ELR (cell line): ENCODE data around the gene ADAM12.

Source experiments
- DNase-seq: peaks from one replicate; pipeline ENCODE4 v3.0.0-alpha.2; 2015; ENCODE audit warnings: low read depth

ADAM12 gene

DNA sequence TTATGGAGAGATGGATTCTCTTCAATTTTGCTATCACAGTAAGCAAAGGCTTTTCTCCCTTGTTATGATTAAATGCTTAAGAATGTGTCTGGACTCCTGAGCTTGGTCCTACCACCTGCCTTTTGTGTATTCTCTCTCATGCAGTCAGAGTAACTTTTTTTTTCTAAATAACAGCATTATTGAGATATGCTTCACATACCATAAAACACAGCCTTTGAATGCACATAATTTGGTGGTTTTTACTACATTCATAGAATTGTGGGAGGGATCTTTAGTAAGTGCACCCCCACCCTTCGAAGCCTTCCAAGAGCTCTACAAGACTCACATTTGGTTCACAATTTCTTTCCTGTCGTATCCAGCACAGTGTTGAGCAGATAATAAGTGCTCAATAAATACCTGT is 175.5 kb downstream of the ADAM12 start:
- no peak for DNase-seq

DNA sequence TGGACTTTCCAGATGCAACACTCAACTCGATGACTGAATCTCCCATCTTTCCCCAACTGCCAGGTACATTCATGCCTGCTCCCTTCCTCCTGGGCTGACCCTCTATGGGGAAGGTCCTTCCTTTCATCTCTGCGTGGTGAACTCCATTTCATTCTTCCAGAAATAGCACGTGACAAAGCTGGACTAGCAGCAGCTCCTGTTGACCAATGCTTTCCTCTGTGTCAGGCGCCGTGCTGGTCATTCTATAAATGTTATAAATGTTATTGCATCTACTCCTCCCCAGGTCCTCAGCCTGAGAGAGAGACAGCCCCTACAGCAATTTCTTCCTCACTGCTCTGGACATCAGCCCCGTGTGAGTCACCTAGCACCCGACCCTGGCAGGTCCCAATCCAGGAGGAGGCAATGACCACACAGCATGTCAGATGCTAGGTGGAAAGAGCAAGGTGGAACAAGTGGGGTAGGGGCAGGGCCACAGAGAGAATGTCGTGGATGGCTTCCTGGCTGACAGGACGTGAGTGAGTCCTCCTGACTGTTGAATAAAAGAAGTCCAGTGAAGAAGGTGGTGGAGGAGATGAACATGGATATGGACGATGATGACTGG is 178.1 kb downstream of the ADAM12 start:
- DNase-seq: no peak

DNA sequence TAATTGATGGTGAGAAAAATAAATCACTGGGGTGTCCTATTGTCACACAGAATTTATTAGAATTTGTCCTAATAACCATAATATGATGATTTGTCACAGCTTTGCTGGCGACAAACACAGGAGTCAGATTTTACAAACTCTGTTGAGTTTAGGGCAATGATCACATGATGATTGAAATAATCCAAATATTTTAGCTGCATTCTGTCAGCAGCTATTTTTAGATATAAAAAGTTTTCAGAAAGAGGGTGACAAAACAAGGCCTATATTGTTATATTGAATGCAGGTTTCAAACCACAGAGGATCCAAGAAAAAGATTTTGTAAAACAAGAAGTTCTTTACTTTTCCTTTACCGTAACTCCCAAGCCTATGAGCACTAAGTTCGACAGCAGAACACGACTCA is 178.8 kb downstream of the ADAM12 start:
- DNase-seq: no peak

DNA sequence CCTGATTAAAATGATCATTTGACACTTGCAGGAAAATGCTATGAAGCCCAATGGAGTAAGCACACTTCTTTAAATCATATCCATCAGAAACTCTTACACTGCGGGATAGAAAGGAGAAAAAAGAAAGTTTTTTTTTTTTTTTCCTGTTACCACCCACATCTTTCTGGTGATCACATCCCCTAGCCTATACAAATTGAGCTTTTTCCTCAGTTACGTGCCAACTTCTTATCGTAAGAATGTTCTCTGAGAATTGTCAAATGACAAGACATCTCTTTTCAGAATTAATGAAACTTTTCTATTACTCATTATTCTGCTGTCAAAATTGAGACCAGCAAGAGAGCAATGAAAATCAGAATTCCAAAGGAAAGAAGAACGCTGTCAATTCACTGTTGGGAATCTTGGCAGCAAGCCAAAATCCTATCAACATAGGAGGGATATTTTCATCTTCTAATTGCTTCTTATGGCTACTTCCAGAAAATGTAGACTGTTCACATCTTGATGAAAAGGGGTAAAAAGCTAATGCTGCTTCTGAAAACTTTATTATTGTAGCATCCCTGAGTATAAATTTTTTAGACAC is 179.5 kb downstream of the ADAM12 start:
- no peak for DNase-seq

DNA sequence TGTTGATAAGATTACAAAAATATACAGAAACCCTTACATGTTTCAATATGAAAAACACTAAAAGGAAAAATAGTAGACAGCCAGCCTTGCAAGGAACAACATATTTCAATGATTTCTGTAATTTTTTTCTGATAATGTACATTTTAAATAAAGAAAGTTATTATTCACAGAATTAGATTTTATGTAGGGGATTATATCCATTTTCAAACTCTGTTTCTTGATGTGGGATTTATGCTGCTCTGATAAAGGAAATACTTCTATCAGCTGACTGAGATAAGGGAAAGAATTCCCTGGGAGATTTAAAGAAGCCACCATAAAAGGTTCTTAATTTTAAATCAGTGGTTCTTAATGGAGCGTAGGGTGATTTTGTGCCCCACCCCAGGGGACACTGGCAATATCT is 180.4 kb downstream of the ADAM12 start:
- no peak for DNase-seq

DNA sequence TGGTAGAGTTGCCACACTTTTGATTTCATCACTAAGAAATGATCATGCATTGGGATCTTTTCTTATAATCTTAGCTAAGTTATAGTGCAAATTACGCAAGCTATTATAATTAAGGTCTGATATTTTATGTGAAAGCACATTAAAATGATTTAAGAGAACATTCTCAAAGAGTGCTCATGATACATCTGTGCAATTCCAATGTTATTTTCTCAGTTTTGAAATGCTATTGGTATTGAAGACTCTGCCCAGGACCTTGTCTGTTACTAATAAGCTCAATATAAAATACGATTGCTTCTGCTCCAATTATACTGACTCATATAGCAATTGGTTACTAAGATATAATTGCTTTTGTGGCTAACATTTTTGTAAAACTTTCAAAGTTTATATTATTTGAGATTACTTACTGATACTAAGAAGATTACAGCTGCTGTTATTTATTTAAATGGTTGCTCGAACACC is 180.9 kb downstream of the ADAM12 start:
- no peak for DNase-seq

DNA sequence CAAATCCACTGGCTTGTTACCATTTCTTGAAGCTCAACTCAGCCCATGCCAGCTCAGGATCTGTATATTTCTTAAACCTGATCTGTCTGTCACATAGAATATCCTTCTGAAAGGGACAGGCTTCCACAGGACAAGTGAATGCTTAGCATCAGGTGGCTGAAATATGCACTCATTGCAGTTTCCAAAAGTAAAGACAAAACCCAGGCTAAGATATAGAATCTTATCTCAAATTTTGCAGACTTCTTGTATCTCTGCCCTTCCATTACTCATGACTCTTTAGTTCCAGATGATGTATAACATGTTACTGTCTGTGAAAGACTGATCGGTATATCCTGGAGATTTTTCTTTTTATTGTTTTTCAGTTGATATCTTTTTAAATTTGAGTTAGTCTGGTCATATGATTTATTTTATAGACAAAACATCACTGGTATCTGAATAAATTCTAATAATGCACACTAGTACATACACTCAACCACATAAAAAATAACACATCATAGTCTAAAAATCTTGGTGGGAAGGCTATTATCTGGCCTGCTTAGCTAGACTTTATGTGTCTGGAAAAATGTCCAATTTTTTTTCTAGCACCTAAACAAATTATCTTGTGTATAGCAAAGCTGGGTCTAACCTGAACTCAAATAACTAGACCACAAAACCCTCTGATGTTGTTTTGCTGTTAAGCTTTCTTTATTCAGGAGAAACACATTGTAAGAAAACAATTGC is 182.6 kb downstream of the ADAM12 start:
- no peak for DNase-seq

DNA sequence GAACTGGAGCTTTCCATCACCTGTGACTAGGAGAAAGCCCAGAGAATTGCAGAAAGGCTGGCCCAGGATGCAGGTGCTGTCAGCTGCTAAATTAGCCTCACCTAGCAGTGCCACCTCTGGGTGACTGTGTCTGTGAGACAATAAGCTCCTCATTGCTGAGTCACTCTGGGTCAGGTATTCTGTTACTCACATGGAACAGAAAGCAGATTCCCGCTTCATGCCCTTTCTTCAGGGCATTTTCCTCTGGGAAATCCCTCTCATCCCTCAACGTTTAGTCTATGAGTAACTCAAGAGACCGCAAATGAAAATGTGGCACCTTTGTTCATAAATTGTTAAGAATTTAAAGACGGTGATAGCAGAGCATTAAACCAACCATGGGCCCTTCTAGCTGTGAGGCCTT is 184.0 kb downstream of the ADAM12 start:
- DNase-seq: peak; percentile 43

DNA sequence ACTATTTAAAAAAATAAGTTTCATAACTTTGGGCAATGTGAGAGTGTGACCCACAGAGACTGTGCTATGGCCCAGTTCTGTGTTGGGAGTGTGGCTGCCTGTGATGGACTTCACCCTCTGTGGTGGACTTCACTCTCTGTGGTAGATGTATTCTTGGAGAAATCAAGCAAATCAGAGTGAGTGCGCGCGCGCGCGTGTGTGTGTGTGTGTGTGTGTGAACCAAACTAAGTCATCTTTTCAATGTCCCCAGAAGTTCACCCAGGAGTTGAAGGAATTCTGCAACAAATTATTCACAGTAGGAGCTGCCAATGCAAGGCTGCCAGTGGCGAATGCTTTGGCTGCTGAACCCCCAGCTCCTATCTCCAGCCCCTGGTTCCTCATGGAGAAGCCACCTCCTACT is 184.5 kb downstream of the ADAM12 start:
- DNase-seq: no peak

DNA sequence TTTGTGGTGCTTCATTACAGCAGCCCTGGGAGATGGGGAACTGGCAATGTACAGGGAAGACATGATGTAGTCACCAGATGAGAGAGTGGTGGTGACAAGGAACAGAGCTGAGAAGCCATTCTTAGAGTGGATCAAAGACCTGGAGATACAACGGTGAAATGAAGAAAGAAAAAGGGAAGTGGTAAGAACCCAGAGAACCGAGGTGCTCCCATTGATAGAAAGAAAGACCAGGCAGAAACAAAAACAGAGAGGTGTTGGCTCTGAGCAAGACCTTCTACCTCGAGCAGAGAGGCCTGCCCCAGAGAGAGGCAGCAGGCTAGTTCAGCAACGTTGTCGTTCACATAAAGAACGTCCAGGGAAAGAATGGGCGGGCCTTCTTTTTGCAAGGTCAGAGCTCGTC is 186.7 kb downstream of the ADAM12 start:
- no peak for DNase-seq

DNA sequence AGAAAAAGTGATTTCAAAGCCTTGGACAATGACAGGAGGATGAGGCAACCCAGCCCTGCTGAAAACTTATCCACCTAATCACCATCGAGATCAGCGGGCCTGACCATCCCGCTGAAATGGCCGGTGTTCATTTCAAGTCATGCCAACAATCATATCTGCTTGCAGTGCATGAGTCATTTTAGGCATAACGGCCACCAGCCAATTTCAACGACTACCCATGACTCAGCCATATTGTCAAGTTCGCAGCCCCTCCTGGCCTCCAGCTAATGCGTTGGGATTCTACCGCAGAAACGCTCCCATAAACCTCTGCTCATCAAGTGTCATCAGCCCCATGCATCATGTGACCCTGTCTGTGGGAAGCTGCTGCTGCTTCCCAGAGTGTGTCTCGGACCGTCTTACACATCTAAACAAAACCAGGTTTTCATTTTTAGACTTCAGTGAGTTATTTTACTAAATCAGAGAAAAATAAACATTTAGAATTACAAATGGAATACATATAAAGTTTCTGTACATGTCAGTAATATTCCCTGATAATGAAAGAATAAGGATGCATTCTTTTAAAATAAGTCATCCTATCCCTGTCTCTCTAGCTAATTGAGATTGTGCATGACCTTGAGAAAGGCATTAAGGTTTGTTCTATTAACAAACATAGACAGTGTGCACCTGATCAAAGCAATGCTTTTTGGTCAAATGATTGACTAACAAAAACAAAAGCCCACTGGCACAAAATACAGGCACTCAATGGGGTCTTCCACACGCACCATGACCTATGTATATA is 188.9 kb downstream of the ADAM12 start:
- peak; percentile 99 for DNase-seq

DNA sequence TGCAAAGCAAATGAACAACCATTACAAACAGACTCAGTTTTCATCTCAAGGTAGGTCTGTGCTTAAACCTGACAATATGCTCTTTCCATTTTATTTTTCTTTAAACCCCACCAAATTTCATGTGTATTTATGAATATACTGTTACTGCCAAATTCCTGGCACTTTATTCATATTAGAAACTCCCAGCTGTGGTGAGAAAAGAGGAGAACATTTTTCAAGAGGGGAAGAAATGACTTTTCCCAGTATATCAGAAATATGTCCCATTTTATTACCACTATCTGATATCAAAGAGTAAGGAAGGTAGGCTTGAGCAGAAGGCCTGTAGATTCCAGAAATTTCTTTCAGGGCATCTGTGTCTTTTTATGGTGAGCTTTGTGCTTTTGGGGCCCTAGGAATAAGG is 189.6 kb downstream of the ADAM12 start:
- peak; percentile 8 for DNase-seq

DNA sequence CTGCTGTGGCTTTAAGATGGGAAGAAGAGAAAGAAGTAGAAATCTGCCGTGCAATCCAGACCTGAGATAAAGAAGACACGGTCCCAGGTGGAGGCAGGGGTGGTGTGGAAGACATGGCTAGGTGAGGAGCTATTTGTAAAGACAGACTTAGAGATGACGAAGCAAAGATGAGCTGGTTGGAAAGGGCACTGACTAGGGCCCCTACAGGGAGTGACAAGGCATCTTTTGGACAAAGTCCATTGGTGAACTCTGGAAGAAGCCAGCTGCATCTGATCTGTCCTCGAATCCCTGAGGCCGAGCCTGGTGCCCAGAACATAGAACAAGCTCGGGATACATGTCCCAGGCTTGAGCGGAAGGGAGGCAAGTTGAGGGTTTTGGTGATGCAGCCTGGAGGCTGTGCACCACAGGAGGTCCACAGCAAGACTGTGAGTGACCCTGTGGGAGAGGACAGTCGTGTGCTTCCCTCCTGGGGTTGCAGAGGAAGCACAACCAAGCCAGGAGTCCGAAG is 191.2 kb downstream of the ADAM12 start:
- no peak for DNase-seq

DNA sequence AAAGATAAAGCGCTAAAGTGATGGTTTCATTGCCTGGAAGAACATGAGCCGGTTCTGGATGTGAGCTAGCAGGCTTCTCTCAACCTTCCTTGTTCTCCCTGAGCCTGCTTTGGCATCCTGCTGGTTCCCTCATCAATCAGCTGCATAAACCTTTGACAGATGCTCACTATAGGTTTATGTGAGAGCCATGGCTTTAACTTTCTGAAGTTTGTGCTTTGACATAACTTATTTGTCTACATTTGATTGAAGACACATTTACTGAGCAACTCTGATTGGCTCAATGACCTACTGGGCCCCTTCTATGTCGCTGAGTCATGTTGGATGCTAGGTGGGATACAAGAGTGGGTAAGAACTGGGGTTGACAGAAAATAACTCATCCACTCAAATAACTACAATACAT is 192.0 kb downstream of the ADAM12 start:
- DNase-seq: no peak

DNA sequence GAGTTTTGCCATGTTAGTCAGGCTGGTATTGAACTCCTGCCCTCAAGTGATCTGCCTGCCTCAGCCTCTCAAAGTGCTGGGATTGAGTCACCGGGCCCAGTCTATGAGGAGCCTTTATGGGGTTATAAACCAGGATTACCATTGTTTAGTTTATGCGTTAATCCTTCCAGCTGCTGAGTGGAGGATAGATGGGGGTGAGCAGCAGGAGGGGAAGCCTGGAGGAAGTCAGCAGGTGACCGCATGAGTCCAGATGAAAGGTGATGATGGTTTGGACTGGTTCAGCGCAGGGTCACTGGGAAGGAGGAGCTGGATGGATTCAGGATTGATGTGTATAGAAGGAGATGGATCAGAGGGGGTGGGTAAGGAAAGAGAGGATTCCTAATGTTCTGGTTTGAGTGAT is 197.1 kb downstream of the ADAM12 start:
- peak; percentile 20 for DNase-seq

DNA sequence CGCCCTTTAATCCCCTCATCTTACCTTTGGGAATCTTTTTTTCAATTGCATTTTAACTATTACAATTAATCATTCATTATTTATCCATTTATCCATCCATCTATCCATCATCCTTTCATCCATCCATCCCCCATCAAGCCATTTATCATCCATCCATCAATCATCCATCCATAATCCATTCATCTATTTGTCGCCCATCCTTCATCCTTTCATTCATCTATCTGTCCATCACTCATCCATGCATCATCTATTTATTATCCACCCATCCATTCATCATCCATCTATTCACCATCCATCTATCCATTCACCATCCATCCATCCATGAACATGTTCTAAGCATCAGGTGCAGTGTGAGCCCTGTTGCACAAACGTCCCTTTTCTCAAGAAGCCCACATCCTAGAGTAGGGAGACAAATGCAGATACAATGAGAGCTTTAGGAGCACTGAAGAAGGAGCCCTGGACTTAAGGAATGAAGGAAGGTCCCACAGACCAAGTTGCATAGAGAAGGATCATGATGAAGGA is 199.5 kb downstream of the ADAM12 start:
- DNase-seq: no peak

DNA sequence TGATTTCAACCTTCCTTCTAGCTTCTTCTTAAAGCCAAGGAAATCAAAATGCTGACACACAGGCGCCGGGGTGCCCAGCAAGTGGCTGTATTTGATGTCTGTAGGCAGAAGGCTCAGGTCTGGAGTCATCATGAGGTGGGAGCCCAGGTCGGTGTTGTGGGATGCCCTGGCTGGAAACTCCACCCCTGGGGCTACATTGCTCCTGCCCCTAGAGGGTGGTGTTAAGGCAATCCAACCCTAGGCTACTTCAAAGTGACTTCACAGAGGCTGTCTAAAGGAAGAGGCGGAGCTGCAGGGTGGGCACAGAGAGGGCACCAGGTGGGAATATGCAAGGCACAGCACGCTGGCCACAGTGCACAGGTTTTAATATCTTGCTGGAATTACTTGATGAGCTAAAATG is 200.9 kb downstream of the ADAM12 start:
- no peak for DNase-seq

DNA sequence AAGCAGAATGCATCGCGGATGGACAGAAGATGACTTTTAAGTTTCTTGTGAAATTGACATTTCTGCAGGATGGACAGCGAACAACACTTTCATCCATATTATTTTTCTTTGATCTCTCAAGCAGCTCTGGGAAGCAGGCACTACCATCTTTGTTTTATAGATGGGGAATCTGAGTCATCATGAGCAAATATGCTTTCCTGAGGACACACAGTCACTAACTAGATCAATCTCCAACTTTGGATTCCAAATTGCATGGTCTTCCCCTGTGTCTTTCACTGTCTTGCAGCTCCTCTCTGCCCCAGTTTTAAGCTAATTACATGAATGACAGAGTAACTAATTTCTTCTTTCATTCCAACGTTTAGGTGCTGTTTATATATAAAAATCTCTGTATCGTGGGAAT is 201.5 kb downstream of the ADAM12 start:
- DNase-seq: peak; percentile 28

DNA sequence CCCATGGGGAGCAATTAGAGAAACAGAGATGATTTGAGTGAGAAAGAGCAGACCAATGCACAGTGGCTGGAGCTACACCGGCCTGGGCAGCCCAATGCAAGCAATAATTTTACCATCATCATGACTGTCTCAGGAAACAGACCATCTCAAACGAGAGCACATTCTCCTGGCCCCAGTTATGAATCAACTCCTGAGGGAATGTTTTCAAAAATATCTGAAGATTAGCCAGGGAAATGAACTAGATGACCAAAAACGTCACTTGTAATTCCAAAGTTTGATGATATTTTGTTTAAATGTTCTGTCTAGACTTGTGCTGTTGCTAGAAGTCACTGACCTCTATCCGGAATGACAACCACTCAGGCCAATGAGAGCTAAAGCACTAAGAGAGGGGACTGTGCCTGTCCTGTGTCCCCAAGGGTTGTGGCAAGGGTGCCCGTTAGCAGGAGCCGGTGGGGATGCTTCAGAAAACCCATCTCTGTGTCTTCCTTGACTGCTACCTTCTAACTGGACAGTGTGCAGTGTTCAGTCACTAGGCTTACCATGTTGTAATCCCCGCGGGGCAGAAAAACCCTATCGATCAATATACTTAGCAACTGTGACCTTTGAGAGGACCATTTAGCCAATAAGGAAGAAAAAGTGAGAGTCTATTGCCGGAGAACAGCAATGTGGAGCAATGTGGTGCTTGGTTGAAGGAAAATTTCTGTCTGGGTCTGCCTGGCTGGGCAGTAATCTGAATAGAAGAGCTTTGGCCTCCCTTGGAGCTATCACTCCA is 202.4 kb downstream of the ADAM12 start:
- no peak for DNase-seq

DNA sequence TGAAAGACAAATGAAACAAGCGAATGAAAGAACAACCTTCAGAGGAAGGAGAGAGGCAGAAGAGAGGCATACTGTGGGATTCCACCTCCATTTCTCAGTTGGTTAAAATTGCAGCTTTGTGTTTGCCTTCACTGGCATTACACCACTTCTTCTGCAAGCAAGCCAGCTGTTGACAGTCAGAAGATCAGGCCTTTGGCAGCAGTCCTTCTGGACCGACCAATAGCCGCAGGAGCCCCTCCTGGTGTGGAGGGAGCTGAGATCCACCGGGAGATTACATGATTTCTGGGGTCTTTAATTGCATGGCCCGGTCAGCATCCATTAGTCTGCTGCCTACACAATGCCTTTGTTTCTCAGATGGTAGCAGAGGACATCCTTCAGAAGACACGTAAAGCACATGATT is 206.7 kb downstream of the ADAM12 start:
- DNase-seq: no peak

DNA sequence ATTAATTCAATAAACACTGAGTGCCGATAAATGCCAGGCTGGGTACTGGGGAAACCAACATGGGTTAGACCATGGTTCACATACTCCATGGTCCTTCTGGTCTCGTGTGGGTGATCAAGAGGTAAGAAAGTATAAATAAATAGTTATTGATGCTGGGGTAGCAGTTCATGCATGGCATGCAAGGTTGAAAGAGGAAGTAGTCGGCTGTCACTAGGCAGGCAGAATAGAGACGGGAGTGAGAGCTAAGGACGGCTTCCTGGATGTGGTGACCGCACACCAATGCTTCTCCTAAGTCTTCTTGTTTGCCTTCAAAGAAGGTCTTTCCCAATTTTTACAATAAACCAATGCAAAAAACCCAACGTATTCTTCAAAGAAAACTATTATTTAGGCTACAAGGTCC is 208.6 kb downstream of the ADAM12 start:
- no peak for DNase-seq
